ENCODE results near the gene ST7L. TPM values are rescaled to one million over a fixed set of nuclear protein-coding genes. Genes with fewer than 3 reads are reported as not detected.
"Not testable (repeated sequence)": the region's sequence is repeated elsewhere in the genome, so short reads cannot be mapped to it uniquely, and the experiment has no call there.

Gene ST7L
- total RNA-seq (2014; rRNA removed; shearing (Covaris generic); ENCODE audit: low replicate concordance): 13.8 and 16.7 TPM in 2 replicates

- H3K36me3 ChIP-seq: peaks cover 48% of the 10 kb centered on the region
Measured at GRCh38 chr1:112618721-112619517, at the start of gene ST7L. Gene ST7L, minus strand, starts transcription at chr1:112619141. Its CDS starts 28 bp downstream, at chr1:112619113.

DNA sequence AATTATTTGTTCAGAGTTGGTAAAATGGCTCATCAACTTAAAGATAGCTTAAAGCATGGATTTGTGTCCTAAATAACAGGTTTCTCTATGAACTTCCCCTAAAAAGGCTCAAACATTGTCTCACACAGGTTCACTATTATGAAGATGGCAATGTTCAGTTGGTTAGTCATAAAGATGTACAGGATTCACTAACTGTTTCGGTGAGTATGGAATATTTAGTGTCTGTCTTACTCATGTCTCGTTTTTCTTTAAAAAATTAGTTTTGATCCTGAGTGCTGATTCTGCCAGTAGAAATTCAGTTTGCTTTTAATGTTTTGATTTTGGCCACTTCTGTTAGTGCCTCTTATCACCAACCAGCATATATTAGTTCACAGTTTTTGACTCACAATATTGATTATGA is 48.0 kb upstream of the ST7L start:
- no peak overlapping the region for H3K4me3 ChIP-seq
- DNase-seq: no peak
- no peaks in the 10 kb centered on the region for H3K27me3 ChIP-seq
- peaks cover 92% of the 10 kb centered on the region for H3K36me3 ChIP-seq
- H3K9me3 ChIP-seq: no peaks in the 10 kb centered on the region

More at GRCh38 chr1:112618721-112619517, at the start of gene ST7L:
- H3K4me3 ChIP-seq: peak within 1 kb of the TSS; percentile 99
- no peaks in the 10 kb centered on the region for H3K27me3 ChIP-seq
- peak; percentile 77 for DNase-seq
- H3K9me3 ChIP-seq: no peaks in the 10 kb centered on the region

GRCh38 chr1:112665857-112666256 is 46.9 kb upstream of the ST7L start:
- Histone ChIP-seq H3K27me3 (no peaks in the 10 kb centered on the region), H3K36me3 (peaks cover 93% of the 10 kb centered on the region), H3K9me3 (no peaks in the 10 kb centered on the region), H3K4me3 (no peak overlapping the region)
- DNase-seq: no peak

GRCh38 chr1:112651205-112651604 is 32.3 kb upstream of the ST7L start:
- Histone ChIP-seq H3K36me3 (peaks cover 81% of the 10 kb centered on the region), H3K4me3 (no peak overlapping the region), H3K27me3 (no peaks in the 10 kb centered on the region), H3K9me3 (no peaks in the 10 kb centered on the region)
- DNase-seq: no peak

GRCh38 chr1:112646225-112646624 is 27.3 kb upstream of the ST7L start:
- peaks cover 68% of the 10 kb centered on the region for H3K36me3 ChIP-seq
- DNase-seq: no peak

DNA sequence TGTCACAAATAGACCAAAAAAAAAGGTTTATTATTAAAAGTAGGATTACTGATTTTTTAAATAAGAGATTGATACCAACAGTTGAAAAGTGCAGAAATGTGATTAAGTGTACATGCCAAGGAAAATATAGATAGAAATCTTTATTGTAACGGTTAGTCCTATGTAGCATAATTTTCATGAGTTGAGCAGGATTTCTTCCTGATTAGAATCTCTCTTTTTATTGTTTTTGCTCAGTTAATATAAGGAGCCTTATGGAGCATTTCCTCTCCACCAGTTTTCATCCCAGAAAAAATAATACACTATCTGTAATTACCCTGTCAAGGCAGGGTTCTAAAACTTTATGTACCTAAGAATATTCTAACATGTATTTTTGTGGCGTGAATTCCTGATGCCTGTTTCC is 24.1 kb upstream of the ST7L start:
- peaks cover 44% of the 10 kb centered on the region for H3K36me3 ChIP-seq

More at GRCh38 chr1:112646225-112646624, 27.3 kb upstream of the ST7L start:
- no peaks in the 10 kb centered on the region for H3K9me3 ChIP-seq
- H3K27me3 ChIP-seq: no peaks in the 10 kb centered on the region
- H3K4me3 ChIP-seq: no peak overlapping the region

GRCh38 chr1:112640437-112640836 is 21.5 kb upstream of the ST7L start:
- H3K4me3 ChIP-seq, DNase-seq, H3K27me3 ChIP-seq, H3K9me3 ChIP-seq: not testable (repeated sequence)
- peaks cover 38% of the 10 kb centered on the region for H3K36me3 ChIP-seq

More for the DNA sequence above, 24.1 kb upstream of the ST7L start:
- Histone ChIP-seq H3K9me3 (no peaks in the 10 kb centered on the region), H3K27me3 (no peaks in the 10 kb centered on the region), H3K4me3 (no peak overlapping the region)
- DNase-seq: no peak

GRCh38 chr1:112638110-112638428 is 19.1 kb upstream of the ST7L start:
- no peak overlapping the region for H3K4me3 ChIP-seq
- no peaks in the 10 kb centered on the region for H3K27me3 ChIP-seq
- no peaks in the 10 kb centered on the region for H3K9me3 ChIP-seq
- peaks cover 24% of the 10 kb centered on the region for H3K36me3 ChIP-seq
- DNase-seq: no peak

- Histone ChIP-seq H3K36me3 (peaks cover 24% of the 10 kb centered on the region), H3K4me3 (no peak overlapping the region), H3K9me3 (no peaks in the 10 kb centered on the region), H3K27me3 (no peaks in the 10 kb centered on the region)
- DNase-seq: no peak
Measured at GRCh38 chr1:112637254-112638109, 18.5 kb upstream of the ST7L start.

- Histone ChIP-seq H3K4me3 (no peak overlapping the region), H3K27me3 (no peaks in the 10 kb centered on the region), H3K9me3 (no peaks in the 10 kb centered on the region), H3K36me3 (peaks cover 29% of the 10 kb centered on the region)
- DNase-seq: no peak
Measured at GRCh38 chr1:112636597-112637253, 17.8 kb upstream of the ST7L start.

DNA sequence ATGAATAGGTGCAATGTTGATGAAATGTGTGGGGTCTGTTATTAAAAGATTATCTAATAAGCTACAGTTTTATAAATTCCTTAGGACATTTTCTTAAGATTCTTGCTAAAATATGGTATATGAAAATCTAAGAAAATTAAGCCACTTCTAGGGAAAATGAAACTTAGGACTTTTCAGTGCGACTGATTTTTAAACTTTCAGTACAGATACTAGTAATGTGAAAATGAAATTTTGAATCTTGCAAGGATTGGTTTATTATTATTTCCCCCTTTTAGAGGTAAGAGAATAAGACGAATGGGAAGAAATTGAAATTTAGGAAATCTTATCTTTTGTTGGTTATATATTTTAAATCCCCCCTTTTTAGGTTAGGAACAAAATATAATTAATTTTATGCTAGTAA is 17.1 kb upstream of the ST7L start:
- no peak for DNase-seq
- H3K9me3 ChIP-seq: no peaks in the 10 kb centered on the region
- H3K36me3 ChIP-seq: peaks cover 33% of the 10 kb centered on the region
- no peak overlapping the region for H3K4me3 ChIP-seq
- H3K27me3 ChIP-seq: no peaks in the 10 kb centered on the region

DNA sequence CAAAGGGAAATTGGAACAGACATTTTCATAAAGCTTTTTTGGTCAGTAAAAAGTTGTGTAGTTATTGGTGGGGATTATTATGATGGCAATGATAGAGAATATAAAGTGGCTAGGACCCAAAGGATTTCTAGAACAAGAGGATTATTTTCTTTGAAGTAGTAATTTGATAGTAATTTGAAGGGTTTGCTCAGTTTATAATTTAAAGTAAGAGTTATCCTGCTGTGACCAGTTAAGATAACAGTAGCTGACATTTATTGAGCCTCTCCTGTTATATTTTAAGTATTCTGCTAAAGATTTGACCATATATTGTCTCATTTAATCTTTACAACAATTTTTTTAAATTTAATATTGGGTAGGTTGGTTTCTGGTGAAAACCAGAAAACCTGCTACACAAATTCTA is 15.4 kb upstream of the ST7L start:
- Histone ChIP-seq H3K9me3 (no peaks in the 10 kb centered on the region), H3K27me3 (no peaks in the 10 kb centered on the region), H3K36me3 (peaks cover 47% of the 10 kb centered on the region), H3K4me3 (no peak overlapping the region)
- no peak for DNase-seq

GRCh38 chr1:112633628-112634027 is 14.7 kb upstream of the ST7L start:
- Histone ChIP-seq H3K9me3 (no peaks in the 10 kb centered on the region), H3K36me3 (peaks cover 51% of the 10 kb centered on the region)
- DNase-seq: no peak

DNA sequence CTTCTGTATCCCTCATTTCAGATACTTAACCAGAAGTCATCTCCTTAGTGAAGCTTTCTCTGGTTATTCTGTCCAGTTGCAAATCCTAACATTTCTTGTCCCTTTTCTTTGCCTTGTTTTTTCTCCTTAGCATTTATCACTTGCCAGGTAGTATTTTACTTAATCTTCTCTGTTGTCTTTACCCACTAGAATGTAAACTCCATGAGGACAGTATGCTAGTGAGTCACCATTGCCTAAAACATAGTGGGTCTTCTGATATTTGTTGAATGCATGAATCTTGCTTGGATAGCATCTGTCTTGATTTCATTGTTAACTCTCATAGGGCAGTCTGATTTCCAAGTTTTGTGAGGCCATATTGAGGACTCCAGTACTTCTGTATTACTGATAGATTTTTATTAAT is 10.3 kb upstream of the ST7L start:
- DNase-seq: no peak
- Histone ChIP-seq H3K27me3 (no peaks in the 10 kb centered on the region), H3K9me3 (no peaks in the 10 kb centered on the region), H3K4me3 (no peak overlapping the region), H3K36me3 (peaks cover 77% of the 10 kb centered on the region)

More at GRCh38 chr1:112633628-112634027, 14.7 kb upstream of the ST7L start:
- H3K4me3 ChIP-seq: no peak overlapping the region
- H3K27me3 ChIP-seq: no peaks in the 10 kb centered on the region

- Histone ChIP-seq H3K27me3 (no peaks in the 10 kb centered on the region), H3K9me3 (no peaks in the 10 kb centered on the region), H3K36me3 (peaks cover 79% of the 10 kb centered on the region), H3K4me3 (no peak overlapping the region)
- no peak for DNase-seq
Measured at GRCh38 chr1:112628516-112628915, 9.6 kb upstream of the ST7L start.

GRCh38 chr1:112626887-112627286 is 7.9 kb upstream of the ST7L start:
- Histone ChIP-seq H3K9me3 (no peaks in the 10 kb centered on the region), H3K4me3 (no peak overlapping the region), H3K27me3 (no peaks in the 10 kb centered on the region), H3K36me3 (peaks cover 73% of the 10 kb centered on the region)
- DNase-seq: no peak

GRCh38 chr1:112626193-112626592 is 7.3 kb upstream of the ST7L start:
- no peaks in the 10 kb centered on the region for H3K27me3 ChIP-seq
- no peak overlapping the region for H3K4me3 ChIP-seq
- H3K36me3 ChIP-seq: peaks cover 69% of the 10 kb centered on the region
- H3K9me3 ChIP-seq: no peaks in the 10 kb centered on the region
- DNase-seq: no peak

Data from MG63 (cell line).